OCI-LY1 (cell line): ENCODE measurements around the gene C10orf62.

Experiments
- CTCF ChIP-seq: fragments of 200-600 bp; sonication (generic), shearing (Covaris generic); IDR thresholded peaks from 2 replicates; pipeline ENCODE4 v1.5.1; 2017; ENCODE audit warnings: mild to moderate bottlenecking, antibody characterized with exemption, low read length, moderate library complexity, mixed read lengths
- EZH2 ChIP-seq: fragments of 200-600 bp; sonication (generic), shearing (Covaris generic); IDR thresholded peaks from 2 replicates; pipeline ENCODE4 v1.8.0; 2017; ENCODE audit warnings: borderline replicate concordance, mixed run types, mild to moderate bottlenecking, antibody characterized with exemption, low read length, moderate library complexity, mixed read lengths

GRCh38 chr10:97583476-97583875, 6.0 kb upstream of the C10orf62 start:
- TF ChIP-seq CTCF (no peak), EZH2 (no peak)
